ENCODE measurements around the gene MAN1C1. TPM values are rescaled to one million over a fixed set of nuclear protein-coding genes. Genes with fewer than 3 reads are reported as not detected.
A peak's percentile ranks its signal among the peaks of the same experiment; 100 is the strongest.

The MAN1C1 gene
- total RNA-seq, 1 donor from 2014 or later: 6.8 TPM

DNA sequence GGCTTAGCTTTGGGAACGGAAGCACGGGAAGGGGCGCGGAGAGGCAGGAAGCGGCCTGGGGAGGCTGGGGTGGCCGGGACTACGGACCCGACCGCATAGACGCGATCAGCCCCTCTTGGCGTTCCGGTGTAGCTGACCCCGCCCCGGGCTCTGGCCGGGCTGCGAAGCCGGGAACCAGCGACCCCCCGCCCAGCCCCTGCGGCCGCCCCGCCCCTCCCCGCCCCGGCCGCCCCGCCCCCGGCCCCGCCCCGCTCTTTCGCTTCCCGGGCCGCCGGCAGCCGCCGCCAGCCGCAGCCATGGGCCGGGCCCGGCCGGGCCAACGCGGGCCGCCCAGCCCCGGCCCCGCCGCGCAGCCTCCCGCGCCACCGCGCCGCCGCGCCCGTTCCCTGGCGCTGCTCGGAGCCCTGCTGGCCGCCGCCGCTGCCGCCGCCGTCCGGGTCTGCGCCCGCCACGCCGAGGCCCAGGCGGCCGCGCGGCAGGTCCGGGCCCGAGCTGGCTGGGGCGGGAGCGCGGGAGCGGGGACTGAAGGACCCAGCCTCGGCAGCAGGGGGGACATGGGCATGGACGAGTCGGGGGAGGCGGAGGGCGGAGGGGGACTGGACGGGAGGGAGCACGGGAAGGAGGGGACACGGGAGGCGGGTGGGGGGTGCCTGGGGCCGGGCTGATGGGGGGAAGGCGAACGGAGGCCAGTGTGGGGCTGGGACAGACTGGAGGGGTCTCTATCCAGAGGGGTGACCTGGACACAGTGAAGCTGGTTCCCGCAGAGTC, 183.5 kb downstream of the MAN1C1 start, which contains the start of gene SELENON:
SELENON (plus strand) TSS at position 259 of the 768 bp plus-strand sequence; CDS start at position 297, 38 bp downstream.
- Histone ChIP-seq H2AFZ (replicated peaks) (no peak within 1 kb of the TSS), H3K27ac (no peak within 1 kb of the TSS)
- H3K4me1 Mint-ChIP-seq: peaks cover 57% of the 10 kb centered on the region

GRCh38 chr1:25800703-25801377, 184.2 kb downstream of the MAN1C1 start:
- Histone ChIP-seq H3K4me1 (peaks cover 38% of the 10 kb centered on the region), H2AFZ (replicated peaks) (no peak overlapping the region), H3F3A (ENCODE audit: low read depth) (peaks cover 30% of the 10 kb centered on the region), H3K27ac (no peak overlapping the region), H3K9ac (peak overlapping the region; percentile 42), H3K36me3 (no peaks in the 10 kb centered on the region), H3K4me3 (peak overlapping the region; percentile 70), H3K27me3 (peaks cover 5% of the 10 kb centered on the region), H3K79me2 (ENCODE audit: low read depth) (peaks cover 31% of the 10 kb centered on the region), H3K4me2 (peak overlapping the region; percentile 92), H4K20me1 (ENCODE audit: low read depth) (peaks cover 28% of the 10 kb centered on the region), H3K9me3 (ENCODE audit: low read depth) (no peaks in the 10 kb centered on the region)
- Mint-ChIP-seq H3K4me3 (peak overlapping the region; percentile 88), H3K9me3 (no peaks in the 10 kb centered on the region), H3K27me3 (ENCODE audit: insufficient read depth, low read depth) (peaks cover 20% of the 10 kb centered on the region), H3K4me1 (peaks cover 63% of the 10 kb centered on the region), H3K27ac (no peak overlapping the region), H3K36me3 (peaks cover 3% of the 10 kb centered on the region)
- no peak for DNase-seq (ENCODE audit: low spot score)
- TF ChIP-seq CTCF (IDR thresholded peaks at IDR 0.05): no peak
- no peak for TF ChIP-seq EZH2phosphoT487 (IDR thresholded peaks at IDR 0.05)
- TF ChIP-seq EZH2 (IDR thresholded peaks at IDR 0.05): no peak

More for the DNA sequence above, 183.5 kb downstream of the MAN1C1 start, which contains the start of gene SELENON:
- Mint-ChIP-seq H3K27me3 (ENCODE audit: insufficient read depth, low read depth) (peaks cover 17% of the 10 kb centered on the region), H3K27ac (peak within 1 kb of the TSS; percentile 68), H3K4me3 (peak within 1 kb of the TSS; percentile 88), H3K9me3 (no peaks in the 10 kb centered on the region), H3K36me3 (no peaks in the 10 kb centered on the region)
- Histone ChIP-seq H3K36me3 (no peaks in the 10 kb centered on the region), H3F3A (ENCODE audit: low read depth) (peaks cover 30% of the 10 kb centered on the region), H3K9me3 (ENCODE audit: low read depth) (no peaks in the 10 kb centered on the region), H3K4me3 (peak within 1 kb of the TSS; percentile 70), H3K4me1 (peaks cover 38% of the 10 kb centered on the region), H3K79me2 (ENCODE audit: low read depth) (peaks cover 31% of the 10 kb centered on the region), H3K27me3 (peaks cover 5% of the 10 kb centered on the region), H4K20me1 (ENCODE audit: low read depth) (peaks cover 28% of the 10 kb centered on the region), H3K9ac (peak within 1 kb of the TSS; percentile 42), H3K4me2 (peak within 1 kb of the TSS; percentile 92)
- peak; percentile 90 for DNase-seq (ENCODE audit: low spot score)
- no peak for TF ChIP-seq CTCF (IDR thresholded peaks at IDR 0.05)
- no peak for TF ChIP-seq EZH2phosphoT487 (IDR thresholded peaks at IDR 0.05)
- no peak for TF ChIP-seq EZH2 (IDR thresholded peaks at IDR 0.05)

GRCh38 chr1:25802915-25803314, 186.3 kb downstream of the MAN1C1 start:
- H3F3A ChIP-seq (ENCODE audit: low read depth): peaks cover 26% of the 10 kb centered on the region
- Mint-ChIP-seq H3K27me3 (ENCODE audit: insufficient read depth, low read depth) (peaks cover 15% of the 10 kb centered on the region), H3K4me3 (peak overlapping the region; percentile 0), H3K36me3 (peaks cover 6% of the 10 kb centered on the region), H3K27ac (no peak overlapping the region), H3K4me1 (peaks cover 53% of the 10 kb centered on the region), H3K9me3 (no peaks in the 10 kb centered on the region)
- H4K20me1 ChIP-seq (ENCODE audit: low read depth): peaks cover 33% of the 10 kb centered on the region
- no peak overlapping the region for H3K27ac ChIP-seq
- no peaks in the 10 kb centered on the region for H3K36me3 ChIP-seq
- H2AFZ ChIP-seq (replicated peaks): no peak overlapping the region
- H3K4me2 ChIP-seq: peak overlapping the region; percentile 51
- H3K27me3 ChIP-seq: peaks cover 5% of the 10 kb centered on the region
- no peak for DNase-seq (ENCODE audit: low spot score)
- H3K4me3 ChIP-seq: no peak overlapping the region
- TF ChIP-seq EZH2 (IDR thresholded peaks at IDR 0.05) (no peak), CTCF (IDR thresholded peaks at IDR 0.05) (no peak)
- peaks cover 31% of the 10 kb centered on the region for H3K79me2 ChIP-seq (ENCODE audit: low read depth)
- peaks cover 33% of the 10 kb centered on the region for H3K4me1 ChIP-seq
- H3K9me3 ChIP-seq (ENCODE audit: low read depth): no peaks in the 10 kb centered on the region
- H3K9ac ChIP-seq: no peak overlapping the region

Measured in neural progenitor cell (in vitro differentiated cells).